GM18870 (cell line): ENCODE results near the gene ENO2.

Experiments
- ATAC-seq: cut with Tn5 transposase; IDR thresholded peaks from one replicate; pipeline ENCODE4 v1.9.1; 2021; ENCODE audit warnings: moderate library complexity; ENCODE audit not compliant: unreplicated experiment

Gene ENO2

GRCh38 chr12:6912164-6912935, 2.0 kb upstream of the ENO2 start:
- ATAC-seq = no peak

GRCh38 chr12:6914947-6915788, 788 bp downstream of the ENO2 start:
- ATAC-seq = no peak

GRCh38 chr12:6915789-6916285, 1.5 kb downstream of the ENO2 start:
- no peak for ATAC-seq

GRCh38 chr12:6916426-6917200, 2.2 kb downstream of the ENO2 start:
- ATAC-seq = no peak

GRCh38 chr12:6917491-6918231, 3.3 kb downstream of the ENO2 start:
- ATAC-seq = no peak

- no peak for ATAC-seq
Measured at GRCh38 chr12:6919588-6919987, 5.2 kb downstream of the ENO2 start.

GRCh38 chr12:6921539-6921938, 7.2 kb downstream of the ENO2 start:
- ATAC-seq = no peak

- ATAC-seq = no peak
Measured at GRCh38 chr12:6921996-6922946, 7.9 kb downstream of the ENO2 start.

GRCh38 chr12:6923003-6923732, 8.8 kb downstream of the ENO2 start:
- ATAC-seq = no peak

- ATAC-seq = no peak
Measured at GRCh38 chr12:6923851-6924250, 9.5 kb downstream of the ENO2 start.

GRCh38 chr12:6925239-6925539, 10.8 kb downstream of the ENO2 start:
- ATAC-seq = no peak

GRCh38 chr12:6925540-6926279, 11.3 kb downstream of the ENO2 start:
- ATAC-seq = no peak

- ATAC-seq = no peak
Measured at GRCh38 chr12:6927379-6928021, 13.1 kb downstream of the ENO2 start, which contains the start of gene ATN1. ATN1 (plus strand) TSS chr12:6927959; CDS start chr12:6934002, 6,043 bp downstream.

GRCh38 chr12:6928022-6928702, 13.8 kb downstream of the ENO2 start:
- no peak for ATAC-seq

- no peak for ATAC-seq
Measured at GRCh38 chr12:6928703-6929407, 14.5 kb downstream of the ENO2 start.
